SU-DHL-6 (cell line): ENCODE results near the gene MYL12A.

Source experiments
- H2AFZ ChIP-seq: fragments of 200-600 bp; sonication (generic); 2 replicates; pipeline ENCODE4 v1.6.1; 2014; ENCODE audit warnings: low read depth, mild to moderate bottlenecking, moderate library complexity, mixed read lengths, antibody characterized with exemption, low read length; ENCODE audit not compliant: severe bottlenecking
- H3F3A ChIP-seq: fragments of 200-600 bp; shearing (Covaris generic); 2 replicates; pipeline ENCODE4 v1.6.0; 2016; ENCODE audit warnings: antibody characterized with exemption, mild to moderate bottlenecking; ENCODE audit not compliant: insufficient read depth
- H3K27ac ChIP-seq: fragments of 200-600 bp; sonication (generic); 2 replicates; pipeline ENCODE4 v1.5.1; 2016; ENCODE audit warnings: low read depth, mild to moderate bottlenecking, low read length, moderate library complexity, mixed read lengths
- H3K27me3 ChIP-seq: fragments of 200-600 bp; sonication (generic), shearing (Covaris generic); 2 replicates; pipeline ENCODE4 v1.6.0; 2014; ENCODE audit warnings: mild to moderate bottlenecking, low read length
- H3K36me3 ChIP-seq: fragments of 200-600 bp; sonication (generic); 2 replicates; pipeline ENCODE4 v1.6.1; 2014; ENCODE audit warnings: mild to moderate bottlenecking, low read length, mixed read lengths
- H3K4me2 ChIP-seq: fragments of 300-600, 200-600 bp; shearing (Covaris generic), sonication (generic); 2 replicates; pipeline ENCODE4 v1.6.0; 2014; ENCODE audit warnings: low read length, low read depth, mild to moderate bottlenecking; ENCODE audit not compliant: poor library complexity, severe bottlenecking
- H3K4me3 ChIP-seq: fragments of 200-600 bp; sonication (generic); 2 replicates; pipeline ENCODE4 v1.5.1; 2014; ENCODE audit warnings: antibody characterized with exemption, low read length, mild to moderate bottlenecking, mixed read lengths; ENCODE audit not compliant: insufficient read depth, poor library complexity, severe bottlenecking
- H3K79me2 ChIP-seq: fragments of 200-600 bp; sonication (generic); 2 replicates; pipeline ENCODE4 v1.6.1; 2014; ENCODE audit warnings: mild to moderate bottlenecking, low read length, moderate library complexity; ENCODE audit not compliant: insufficient read depth
- H3K9ac ChIP-seq: fragments of 200-600 bp; sonication (generic); 2 replicates; pipeline ENCODE4 v1.7.0; 2014; ENCODE audit warnings: mild to moderate bottlenecking, low read length
- H3K9me2 ChIP-seq: fragments of 200-600 bp; sonication (generic); replicated peaks from 2 replicates; pipeline ENCODE4 v1.6.1; 2014; ENCODE audit warnings: low read length; ENCODE audit not compliant: insufficient read depth
- H3K9me3 ChIP-seq: fragments of 200-600 bp; sonication (generic); 2 replicates; pipeline ENCODE4 v1.6.1; 2014; ENCODE audit warnings: low read length, mixed read lengths; ENCODE audit not compliant: insufficient read depth
- H4K20me1 ChIP-seq: fragments of 200-600 bp; sonication (generic); 2 replicates; pipeline ENCODE4 v1.6.1; 2014; ENCODE audit warnings: low read depth, mild to moderate bottlenecking, antibody characterized with exemption, low read length, moderate library complexity, mixed read lengths
- EZH2phosphoT487 ChIP-seq: fragments of 200-600 bp; sonication (generic), shearing (Covaris generic); conservative IDR thresholded peaks from 2 replicates; pipeline ENCODE4 v1.6.1; 2018; ENCODE audit warnings: mild to moderate bottlenecking, antibody characterized with exemption, low read length, moderate library complexity, mixed read lengths
- TF ChIP-seq, protein P1 (sequence below): fragments of 200-600 bp; sonication (generic); IDR thresholded peaks from one replicate; pipeline ENCODE4 v1.5.1; 2017; ENCODE audit warnings: antibody characterized with exemption, mild to moderate bottlenecking, low read length, moderate library complexity; ENCODE audit not compliant: insufficient read depth, poor library complexity, severe bottlenecking

MYL12A gene

DNA sequence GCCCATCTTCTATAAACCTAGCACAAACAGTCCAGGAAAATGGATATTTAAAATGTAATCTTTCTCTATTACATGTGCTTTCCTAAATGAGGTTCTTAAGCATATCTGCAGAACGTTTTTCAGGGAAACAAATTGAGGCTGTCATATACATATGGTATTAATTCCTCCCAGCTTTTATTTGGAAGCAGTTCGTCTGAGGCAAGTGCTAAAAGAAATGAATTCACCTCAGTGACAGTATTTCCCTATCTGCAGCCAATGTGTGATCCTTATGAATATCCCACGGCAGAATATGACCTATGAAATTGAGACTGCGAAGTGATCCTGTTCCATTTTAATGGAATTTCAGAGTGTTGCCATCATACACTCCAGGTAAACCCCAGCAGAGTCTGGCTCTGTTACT lies 34.9 kb upstream of the MYL12A start:
- Histone ChIP-seq H3K36me3 (no peaks in the 10 kb centered on the region), H3K27me3 (no peaks in the 10 kb centered on the region), H3K4me3 (no peak overlapping the region), H3K9me3 (no peaks in the 10 kb centered on the region), H2AFZ (no peak overlapping the region), H3K4me2 (no peak overlapping the region), H3K27ac (no peak overlapping the region), H3K79me2 (no peaks in the 10 kb centered on the region), H3F3A (no peaks in the 10 kb centered on the region), H3K9ac (no peak overlapping the region), H3K9me2 (no peaks in the 10 kb centered on the region), H4K20me1 (no peaks in the 10 kb centered on the region)
- TF ChIP-seq, protein P1, sequence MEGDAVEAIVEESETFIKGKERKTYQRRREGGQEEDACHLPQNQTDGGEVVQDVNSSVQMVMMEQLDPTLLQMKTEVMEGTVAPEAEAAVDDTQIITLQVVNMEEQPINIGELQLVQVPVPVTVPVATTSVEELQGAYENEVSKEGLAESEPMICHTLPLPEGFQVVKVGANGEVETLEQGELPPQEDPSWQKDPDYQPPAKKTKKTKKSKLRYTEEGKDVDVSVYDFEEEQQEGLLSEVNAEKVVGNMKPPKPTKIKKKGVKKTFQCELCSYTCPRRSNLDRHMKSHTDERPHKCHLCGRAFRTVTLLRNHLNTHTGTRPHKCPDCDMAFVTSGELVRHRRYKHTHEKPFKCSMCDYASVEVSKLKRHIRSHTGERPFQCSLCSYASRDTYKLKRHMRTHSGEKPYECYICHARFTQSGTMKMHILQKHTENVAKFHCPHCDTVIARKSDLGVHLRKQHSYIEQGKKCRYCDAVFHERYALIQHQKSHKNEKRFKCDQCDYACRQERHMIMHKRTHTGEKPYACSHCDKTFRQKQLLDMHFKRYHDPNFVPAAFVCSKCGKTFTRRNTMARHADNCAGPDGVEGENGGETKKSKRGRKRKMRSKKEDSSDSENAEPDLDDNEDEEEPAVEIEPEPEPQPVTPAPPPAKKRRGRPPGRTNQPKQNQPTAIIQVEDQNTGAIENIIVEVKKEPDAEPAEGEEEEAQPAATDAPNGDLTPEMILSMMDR: no peak
- no peak for TF ChIP-seq EZH2phosphoT487

DNA sequence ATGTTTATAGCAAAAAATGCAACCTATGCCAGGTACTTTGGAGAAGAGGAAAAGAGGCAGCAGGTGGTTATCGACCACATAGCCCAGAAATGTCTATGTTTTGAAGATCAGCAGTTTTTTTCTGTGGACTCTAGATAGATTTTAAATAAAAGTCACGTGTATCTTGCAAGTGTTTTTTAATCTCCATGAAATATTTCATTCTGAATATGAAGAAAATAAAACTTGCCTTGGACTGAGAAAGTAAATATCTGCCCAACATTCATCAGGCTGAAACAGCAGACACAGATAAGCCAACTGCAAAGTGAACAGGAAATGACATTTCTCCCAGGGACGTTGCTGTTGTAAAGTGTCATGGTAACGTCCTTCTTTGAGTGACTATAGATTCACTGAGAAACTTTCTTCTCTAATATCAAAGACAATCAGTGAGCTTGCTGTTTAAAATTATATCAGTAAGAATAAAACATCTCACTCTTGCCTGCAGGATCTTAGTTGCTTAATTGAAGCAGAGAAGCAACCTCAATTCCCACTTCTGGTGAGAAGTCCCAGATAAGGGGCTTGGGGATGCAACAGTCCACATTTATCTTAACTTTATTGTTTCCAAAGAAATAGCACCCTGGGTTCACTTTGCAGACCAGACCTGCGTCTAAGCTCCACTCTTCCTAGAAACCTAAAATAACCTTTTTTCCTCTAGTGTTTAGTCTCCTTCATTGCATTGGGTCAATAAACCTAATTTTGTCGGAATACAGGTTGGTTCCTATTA lies 34.1 kb upstream of the MYL12A start:
- H4K20me1 ChIP-seq: no peaks in the 10 kb centered on the region
- no peaks in the 10 kb centered on the region for H3K36me3 ChIP-seq
- no peak overlapping the region for H3K4me3 ChIP-seq
- no peaks in the 10 kb centered on the region for H3K9me3 ChIP-seq
- H2AFZ ChIP-seq: no peak overlapping the region
- no peak overlapping the region for H3K4me2 ChIP-seq
- H3K9me2 ChIP-seq: no peaks in the 10 kb centered on the region
- H3K9ac ChIP-seq: no peak overlapping the region
- no peaks in the 10 kb centered on the region for H3K27me3 ChIP-seq
- no peak overlapping the region for H3K27ac ChIP-seq
- no peaks in the 10 kb centered on the region for H3K79me2 ChIP-seq
- no peaks in the 10 kb centered on the region for H3F3A ChIP-seq
- TF ChIP-seq, protein P1: no peak
- TF ChIP-seq EZH2phosphoT487: no peak

DNA sequence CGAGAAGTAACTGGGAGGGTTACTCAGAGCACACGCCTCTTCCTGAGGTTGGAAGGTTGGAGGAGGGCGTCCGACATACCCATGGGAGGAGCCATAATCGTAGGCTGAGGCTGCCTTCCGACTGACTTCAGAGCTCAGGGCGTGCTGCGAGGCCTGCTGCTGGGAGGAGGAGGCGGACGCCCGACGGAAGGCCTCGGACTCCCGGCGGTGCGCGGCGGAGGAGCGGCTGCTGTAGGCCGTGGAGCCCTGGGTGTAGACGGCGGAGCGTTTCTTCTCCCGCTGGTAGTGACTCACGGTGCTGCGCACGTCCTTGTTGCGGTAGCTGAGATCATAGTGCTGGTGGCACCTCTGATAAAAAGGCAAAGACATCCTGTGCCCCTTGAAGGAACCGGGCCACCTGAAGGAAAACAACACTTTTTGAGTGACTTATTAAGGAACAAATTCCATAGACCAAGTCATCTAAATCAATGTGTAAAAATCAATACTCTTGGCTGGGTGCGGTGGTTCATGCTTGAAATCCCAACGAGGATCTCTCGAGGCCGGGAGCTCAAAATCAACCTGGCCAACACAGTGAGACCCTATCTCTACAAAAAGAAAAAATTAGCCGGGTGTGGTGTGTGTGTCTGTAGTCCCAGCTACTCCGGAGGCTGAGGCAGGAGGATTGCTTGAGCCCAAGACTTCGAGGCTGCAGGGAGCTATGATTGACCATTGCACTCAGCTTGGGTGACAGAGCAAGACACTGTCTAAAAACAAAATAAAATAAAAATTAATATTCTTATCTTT lies 32.6 kb upstream of the MYL12A start:
- Histone ChIP-seq H3K4me2 (no peak overlapping the region), H3K9me2 (no peaks in the 10 kb centered on the region), H3K27ac (no peak overlapping the region), H4K20me1 (no peaks in the 10 kb centered on the region), H2AFZ (no peak overlapping the region), H3K9ac (no peak overlapping the region), H3K27me3 (no peaks in the 10 kb centered on the region), H3K36me3 (no peaks in the 10 kb centered on the region), H3K79me2 (no peaks in the 10 kb centered on the region), H3F3A (no peaks in the 10 kb centered on the region), H3K4me3 (no peak overlapping the region), H3K9me3 (no peaks in the 10 kb centered on the region)
- TF ChIP-seq, protein P1: no peak
- no peak for TF ChIP-seq EZH2phosphoT487
